Measurements from ENCODE around the gene SMIM26. TPM values are rescaled to one million over a fixed set of nuclear protein-coding genes. Genes with fewer than 3 reads are reported as not detected.

SMIM26 gene
- total RNA-seq, 4 donors from 2014 or later = 203 to 374 (median 286) TPM

DNA sequence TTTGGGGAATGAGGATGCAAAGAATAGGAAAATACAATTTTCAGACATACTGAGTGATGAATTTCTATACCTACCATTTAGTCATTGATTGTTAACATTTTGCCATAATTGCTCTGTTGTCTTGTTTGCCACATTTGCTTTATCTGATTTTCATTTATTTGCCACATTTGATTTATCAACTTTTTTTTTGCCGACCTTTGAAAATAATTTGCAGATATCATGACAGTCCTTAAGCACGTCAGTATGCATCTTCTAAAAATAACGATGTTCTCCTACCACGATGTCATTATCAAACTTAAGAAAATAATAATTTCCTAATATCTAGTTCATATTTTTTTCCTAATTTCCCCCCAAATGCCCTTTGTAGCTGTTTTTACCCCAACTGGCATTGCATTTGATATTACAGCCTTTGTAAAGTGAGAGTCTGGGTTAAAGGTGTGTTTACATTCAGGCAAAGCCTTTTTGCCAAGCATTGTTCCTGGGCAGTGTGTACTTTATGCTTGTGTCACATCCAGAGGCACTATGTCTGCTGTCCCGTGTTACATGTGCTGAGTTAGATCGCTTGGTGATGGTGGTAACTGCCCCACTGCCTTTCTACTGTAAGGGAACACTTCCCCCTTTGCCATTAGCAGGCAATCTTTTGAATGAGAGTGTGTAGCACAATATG lies 33.1 kb upstream of the SMIM26 start:
- DNase-seq (no peak), ATAC-seq (no peak)
- no peak overlapping the region for H3K27ac ChIP-seq
- no peaks in the 10 kb centered on the region for H3K27me3 ChIP-seq
- H3K9me3 ChIP-seq = no peaks in the 10 kb centered on the region
- TF ChIP-seq POLR2A (IDR thresholded peaks at IDR 0.05) = no peak
- TF ChIP-seq, protein P1, sequence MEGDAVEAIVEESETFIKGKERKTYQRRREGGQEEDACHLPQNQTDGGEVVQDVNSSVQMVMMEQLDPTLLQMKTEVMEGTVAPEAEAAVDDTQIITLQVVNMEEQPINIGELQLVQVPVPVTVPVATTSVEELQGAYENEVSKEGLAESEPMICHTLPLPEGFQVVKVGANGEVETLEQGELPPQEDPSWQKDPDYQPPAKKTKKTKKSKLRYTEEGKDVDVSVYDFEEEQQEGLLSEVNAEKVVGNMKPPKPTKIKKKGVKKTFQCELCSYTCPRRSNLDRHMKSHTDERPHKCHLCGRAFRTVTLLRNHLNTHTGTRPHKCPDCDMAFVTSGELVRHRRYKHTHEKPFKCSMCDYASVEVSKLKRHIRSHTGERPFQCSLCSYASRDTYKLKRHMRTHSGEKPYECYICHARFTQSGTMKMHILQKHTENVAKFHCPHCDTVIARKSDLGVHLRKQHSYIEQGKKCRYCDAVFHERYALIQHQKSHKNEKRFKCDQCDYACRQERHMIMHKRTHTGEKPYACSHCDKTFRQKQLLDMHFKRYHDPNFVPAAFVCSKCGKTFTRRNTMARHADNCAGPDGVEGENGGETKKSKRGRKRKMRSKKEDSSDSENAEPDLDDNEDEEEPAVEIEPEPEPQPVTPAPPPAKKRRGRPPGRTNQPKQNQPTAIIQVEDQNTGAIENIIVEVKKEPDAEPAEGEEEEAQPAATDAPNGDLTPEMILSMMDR (IDR thresholded peaks at IDR 0.05 in 4 of 5, conservative IDR thresholded peaks at IDR 0.05 in 1 of 5) = no peak
- intact Hi-C loops (cut with DNase I; ENCODE audit: low total_unique reads) (no loop called here), in situ Hi-C loops (cut with MboI; ENCODE audit: low sequenced_read_pairs in 4 of 4) (no loop called here)
- H3K36me3 ChIP-seq = peaks cover 0 to 80% of the 10 kb centered on the region in 2 donors
- no peaks in the 10 kb centered on the region for H3K4me1 ChIP-seq
- H3K4me3 ChIP-seq = no peak overlapping the region

GRCh38 chr20:18537651-18538050 lies 29.6 kb upstream of the SMIM26 start:
- H3K9me3 ChIP-seq = no peaks in the 10 kb centered on the region
- no peaks in the 10 kb centered on the region for H3K27me3 ChIP-seq
- in situ Hi-C loops (cut with MboI; ENCODE audit: low sequenced_read_pairs in 4 of 4) (no loop called here), intact Hi-C loops (cut with DNase I; ENCODE audit: low total_unique reads) (no loop called here)
- H3K36me3 ChIP-seq = peaks cover 0 to 78% of the 10 kb centered on the region in 2 donors
- ATAC-seq (no peak), DNase-seq (no peak)
- H3K4me1 ChIP-seq = no peaks in the 10 kb centered on the region
- TF ChIP-seq, protein P1 (IDR thresholded peaks at IDR 0.05 in 4 of 5, conservative IDR thresholded peaks at IDR 0.05 in 1 of 5) = no peak
- no peak for TF ChIP-seq POLR2A (IDR thresholded peaks at IDR 0.05)
- no peak overlapping the region for H3K27ac ChIP-seq
- no peak overlapping the region for H3K4me3 ChIP-seq

GRCh38 chr20:18541741-18542140 lies 25.5 kb upstream of the SMIM26 start:
- Histone ChIP-seq H3K36me3 (peaks cover 0 to 78% of the 10 kb centered on the region in 2 donors), H3K4me3 (no peak overlapping the region), H3K4me1 (no peaks in the 10 kb centered on the region), H3K27ac (no peak overlapping the region), H3K9me3 (no peaks in the 10 kb centered on the region), H3K27me3 (no peaks in the 10 kb centered on the region)
- DNase-seq (no peak), ATAC-seq (no peak)
- in situ Hi-C loops (cut with MboI; ENCODE audit: low sequenced_read_pairs in 4 of 4) (no loop called here), intact Hi-C loops (cut with DNase I; ENCODE audit: low total_unique reads) (no loop called here)
- no peak for TF ChIP-seq POLR2A (IDR thresholded peaks at IDR 0.05)
- TF ChIP-seq, protein P1 (IDR thresholded peaks at IDR 0.05 in 4 of 5, conservative IDR thresholded peaks at IDR 0.05 in 1 of 5) = no peak

DNA sequence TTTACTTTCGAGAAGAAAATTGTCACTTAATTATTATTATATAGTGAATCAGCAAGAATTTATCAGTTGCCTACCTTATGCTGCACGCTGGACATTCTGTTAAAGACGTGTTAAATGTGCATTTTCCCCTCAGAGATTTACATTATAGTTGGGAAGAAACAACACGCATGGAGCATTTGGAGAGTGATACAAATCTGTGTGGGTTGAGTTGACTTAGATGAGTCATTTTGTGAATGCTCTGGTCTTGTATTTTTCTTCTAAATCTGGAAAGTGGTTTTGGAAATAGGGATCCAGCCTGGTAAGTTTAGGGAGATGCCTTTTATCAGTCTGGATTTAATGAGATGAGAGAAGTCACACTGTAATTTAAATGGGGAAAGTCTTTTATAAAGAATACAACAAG lies 24.0 kb upstream of the SMIM26 start:
- Histone ChIP-seq H3K27me3 (no peaks in the 10 kb centered on the region), H3K36me3 (peaks cover 0 to 86% of the 10 kb centered on the region in 2 donors), H3K4me3 (no peak overlapping the region), H3K27ac (no peak overlapping the region), H3K4me1 (no peaks in the 10 kb centered on the region), H3K9me3 (no peaks in the 10 kb centered on the region)
- DNase-seq (no peak), ATAC-seq (no peak)
- in situ Hi-C loops (cut with MboI; ENCODE audit: low sequenced_read_pairs in 4 of 4) (no loop called here), intact Hi-C loops (cut with DNase I; ENCODE audit: low total_unique reads) (no loop called here)
- TF ChIP-seq, protein P1 (IDR thresholded peaks at IDR 0.05 in 4 of 5, conservative IDR thresholded peaks at IDR 0.05 in 1 of 5) = no peak
- no peak for TF ChIP-seq POLR2A (IDR thresholded peaks at IDR 0.05)

- in situ Hi-C loops (cut with MboI; ENCODE audit: low sequenced_read_pairs in 4 of 4) (no loop called here), intact Hi-C loops (cut with DNase I; ENCODE audit: low total_unique reads) (no loop called here)
- Histone ChIP-seq H3K4me1 (no peaks in the 10 kb centered on the region), H3K9me3 (no peaks in the 10 kb centered on the region), H3K36me3 (peaks cover 0 to 89% of the 10 kb centered on the region in 2 donors), H3K27ac (no peak overlapping the region), H3K27me3 (no peaks in the 10 kb centered on the region), H3K4me3 (no peak overlapping the region)
- ATAC-seq (no peak), DNase-seq (no peak)
- TF ChIP-seq, protein P1 (IDR thresholded peaks at IDR 0.05 in 4 of 5, conservative IDR thresholded peaks at IDR 0.05 in 1 of 5) = no peak
- no peak for TF ChIP-seq POLR2A (IDR thresholded peaks at IDR 0.05)
Observed at GRCh38 chr20:18543932-18544331, 23.3 kb upstream of the SMIM26 start.
